Coronary artery (tissue), 2 donors: ENCODE data around the gene ZNF862.

Source experiments
- DNase-seq: peaks from one replicate; pipeline ENCODE4 v3.0.0-alpha.2; 2017; ENCODE audit warnings: low spot score
- H3K27ac ChIP-seq, 2 donors: fragments of 200-600 bp; sonication (generic); one replicate each; pipeline ENCODE4 v1.5.1; 2016 to 2019
- H3K4me3 ChIP-seq: fragments of 200-600 bp; sonication (generic); 2 replicates; pipeline ENCODE4 v1.5.1; 2016; ENCODE audit warnings: mild to moderate bottlenecking, moderate library complexity
- TF ChIP-seq, protein P1 (sequence below): fragments of 200-600 bp; sonication (generic); IDR thresholded peaks from one replicate; pipeline ENCODE4 v1.5.1; 2019; ENCODE audit warnings: antibody characterized with exemption

ZNF862 gene

DNA sequence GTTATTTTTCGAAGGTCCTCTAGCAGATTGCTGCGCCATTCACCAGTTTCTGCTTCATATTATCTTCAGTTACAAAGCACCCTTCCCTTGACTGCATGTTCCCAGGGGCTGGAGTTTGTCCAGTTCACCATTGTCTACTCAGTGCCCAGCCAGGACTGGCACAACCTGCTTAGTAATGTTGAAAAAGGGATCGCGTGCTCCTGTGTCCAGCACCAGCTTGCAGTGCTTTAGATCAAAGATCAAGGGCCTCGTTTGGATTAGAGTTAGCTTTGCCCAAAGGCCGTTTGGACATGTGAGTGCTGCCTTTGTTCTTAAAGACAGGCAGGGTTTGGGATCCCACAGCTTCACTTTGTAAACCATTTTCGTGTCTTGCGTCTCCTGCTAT, 36.5 kb downstream of the ZNF862 start:
- TF ChIP-seq, protein P1, sequence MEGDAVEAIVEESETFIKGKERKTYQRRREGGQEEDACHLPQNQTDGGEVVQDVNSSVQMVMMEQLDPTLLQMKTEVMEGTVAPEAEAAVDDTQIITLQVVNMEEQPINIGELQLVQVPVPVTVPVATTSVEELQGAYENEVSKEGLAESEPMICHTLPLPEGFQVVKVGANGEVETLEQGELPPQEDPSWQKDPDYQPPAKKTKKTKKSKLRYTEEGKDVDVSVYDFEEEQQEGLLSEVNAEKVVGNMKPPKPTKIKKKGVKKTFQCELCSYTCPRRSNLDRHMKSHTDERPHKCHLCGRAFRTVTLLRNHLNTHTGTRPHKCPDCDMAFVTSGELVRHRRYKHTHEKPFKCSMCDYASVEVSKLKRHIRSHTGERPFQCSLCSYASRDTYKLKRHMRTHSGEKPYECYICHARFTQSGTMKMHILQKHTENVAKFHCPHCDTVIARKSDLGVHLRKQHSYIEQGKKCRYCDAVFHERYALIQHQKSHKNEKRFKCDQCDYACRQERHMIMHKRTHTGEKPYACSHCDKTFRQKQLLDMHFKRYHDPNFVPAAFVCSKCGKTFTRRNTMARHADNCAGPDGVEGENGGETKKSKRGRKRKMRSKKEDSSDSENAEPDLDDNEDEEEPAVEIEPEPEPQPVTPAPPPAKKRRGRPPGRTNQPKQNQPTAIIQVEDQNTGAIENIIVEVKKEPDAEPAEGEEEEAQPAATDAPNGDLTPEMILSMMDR = no peak
- peak overlapping the region; percentile 86 for H3K4me3 ChIP-seq
- no peak overlapping the region for H3K27ac ChIP-seq
- no peak for DNase-seq

GRCh38 chr7:149875396-149875795, 37.2 kb downstream of the ZNF862 start:
- no peak overlapping the region for H3K27ac ChIP-seq
- peak; percentile 65 for DNase-seq
- TF ChIP-seq, protein P1 = no peak
- H3K4me3 ChIP-seq = no peak overlapping the region

GRCh38 chr7:149877890-149878522, 39.8 kb downstream of the ZNF862 start:
- Histone ChIP-seq H3K4me3 (no peak overlapping the region), H3K27ac (no peak overlapping the region)
- DNase-seq = peak; percentile 65
- TF ChIP-seq, protein P1 = no peak

GRCh38 chr7:149878523-149878921, 40.3 kb downstream of the ZNF862 start:
- Histone ChIP-seq H3K27ac (no peak overlapping the region), H3K4me3 (no peak overlapping the region)
- TF ChIP-seq, protein P1 = no peak
- DNase-seq = no peak

DNA sequence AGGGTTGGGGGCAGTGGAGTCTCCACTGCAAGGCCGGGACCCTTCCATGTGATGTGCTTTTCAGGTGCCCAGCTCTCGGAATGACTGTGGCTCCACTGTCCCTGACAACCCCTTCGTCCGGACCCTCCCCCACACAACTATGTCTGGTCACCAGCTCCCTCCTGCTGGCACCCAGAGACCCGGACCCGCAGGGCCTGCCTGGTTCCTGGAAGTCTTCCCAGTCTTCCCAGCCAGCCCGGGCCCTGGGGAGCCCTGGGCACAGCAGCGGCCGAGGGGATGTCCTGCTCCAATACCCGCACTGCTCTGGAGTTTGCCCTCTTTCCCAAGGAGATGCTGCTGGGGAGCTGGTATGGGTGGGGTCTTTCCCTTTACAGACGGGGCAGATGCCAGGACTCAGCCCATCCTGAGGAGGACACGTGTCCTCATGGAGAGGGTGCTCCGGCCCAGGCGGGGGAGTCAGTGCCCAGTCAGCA, 41.1 kb downstream of the ZNF862 start:
- no peak overlapping the region for H3K4me3 ChIP-seq
- peak; percentile 67 for DNase-seq
- TF ChIP-seq, protein P1 = no peak
- no peak overlapping the region for H3K27ac ChIP-seq

DNA sequence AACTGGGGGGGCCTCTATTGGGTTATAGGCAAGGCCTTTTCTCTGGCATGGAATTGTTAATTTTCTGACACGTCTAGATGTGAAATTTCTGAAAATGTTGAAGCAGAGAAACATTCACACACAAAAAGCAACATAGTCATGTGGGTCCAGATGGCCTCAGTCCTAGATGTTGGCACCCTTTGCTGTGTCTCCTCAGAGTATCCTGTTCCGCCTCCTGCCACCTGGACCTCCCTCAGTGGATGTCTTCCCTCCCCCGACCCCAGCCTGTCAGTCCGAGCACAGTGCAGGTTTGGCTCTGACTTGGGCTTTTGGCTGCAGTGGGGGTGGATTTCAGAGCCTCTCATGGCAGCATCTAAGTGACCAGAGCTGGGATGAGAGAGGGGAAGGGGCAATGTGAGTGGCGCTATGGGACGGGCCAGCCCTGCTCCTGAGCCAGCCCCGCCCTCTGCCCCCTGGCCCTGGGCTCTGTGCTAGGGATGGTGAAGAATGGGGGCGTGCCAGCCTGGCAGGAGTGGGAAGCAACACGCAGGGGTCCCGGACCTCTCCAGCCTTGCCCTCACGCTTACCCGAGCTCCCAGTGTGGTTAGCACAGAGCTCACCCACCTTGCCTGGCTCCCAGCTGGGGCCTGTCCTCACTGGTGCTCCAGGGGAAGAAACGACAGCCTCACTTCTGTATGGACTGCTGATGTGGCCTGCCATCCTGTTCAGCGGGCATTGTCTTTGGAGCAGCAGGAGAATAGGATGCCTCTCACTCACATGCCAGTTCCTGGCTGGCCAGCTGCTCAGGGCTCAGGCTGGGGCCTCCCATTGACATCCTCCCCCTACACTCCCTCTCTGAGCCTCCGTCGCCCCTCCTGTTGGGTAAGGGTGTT, 41.8 kb downstream of the ZNF862 start:
- TF ChIP-seq, protein P1 = no peak
- Histone ChIP-seq H3K4me3 (no peak overlapping the region), H3K27ac (no peak overlapping the region)
- peak; percentile 65 for DNase-seq
